NCI-H82 treated with DMSO at 0.1 percent for 48 hours (cell line): ENCODE results near the gene NTRK3.
"Not testable (repeated sequence)": the region's sequence is repeated elsewhere in the genome, so short reads cannot be mapped to it uniquely, and the experiment has no call there.

ENCODE experiments used
- DNase-seq: peaks from one replicate; lab custom pipeline; 2025; ENCODE audit not compliant: unreplicated experiment; lab: John Stamatoyannopoulos, UW

The NTRK3 gene

GRCh38 chr15:88080616-88081015 lies 175.9 kb downstream of the NTRK3 start:
- DNase-seq = no peak

GRCh38 chr15:88077296-88078020 lies 179.1 kb downstream of the NTRK3 start:
- no peak for DNase-seq

GRCh38 chr15:88076328-88076727 lies 180.2 kb downstream of the NTRK3 start:
- peak; percentile 76 for DNase-seq

GRCh38 chr15:88075102-88075501 lies 181.4 kb downstream of the NTRK3 start:
- no peak for DNase-seq

- DNase-seq = no peak
Measured at GRCh38 chr15:88074386-88074785, 182.2 kb downstream of the NTRK3 start.

GRCh38 chr15:88073391-88073691 lies 183.2 kb downstream of the NTRK3 start:
- DNase-seq = no peak

- DNase-seq = no peak
Measured at GRCh38 chr15:88072598-88073390, 183.7 kb downstream of the NTRK3 start.

- DNase-seq = not testable (repeated sequence)
Measured at GRCh38 chr15:88072133-88072532, 184.4 kb downstream of the NTRK3 start.

- DNase-seq = no peak
Measured at GRCh38 chr15:88071141-88071540, 185.4 kb downstream of the NTRK3 start.

GRCh38 chr15:88069561-88069960 lies 187.0 kb downstream of the NTRK3 start:
- no peak for DNase-seq

- DNase-seq = no peak
Measured at GRCh38 chr15:88067331-88067685, 189.2 kb downstream of the NTRK3 start.

- no peak for DNase-seq
Measured at GRCh38 chr15:88066636-88067330, 189.8 kb downstream of the NTRK3 start.

GRCh38 chr15:88061452-88061851 lies 195.1 kb downstream of the NTRK3 start:
- DNase-seq = no peak

GRCh38 chr15:88060383-88060782 lies 196.2 kb downstream of the NTRK3 start:
- DNase-seq = no peak

- DNase-seq = no peak
Measured at GRCh38 chr15:88057836-88058235, 198.7 kb downstream of the NTRK3 start.

GRCh38 chr15:88049506-88049905 lies 207.0 kb downstream of the NTRK3 start:
- no peak for DNase-seq

- no peak for DNase-seq
Measured at GRCh38 chr15:88048755-88049154, 207.8 kb downstream of the NTRK3 start.

- no peak for DNase-seq
Measured at GRCh38 chr15:88048237-88048636, 208.3 kb downstream of the NTRK3 start.

- DNase-seq = no peak
Measured at GRCh38 chr15:88046576-88047129, 209.9 kb downstream of the NTRK3 start.

- no peak for DNase-seq
Measured at GRCh38 chr15:88043396-88043795, 213.1 kb downstream of the NTRK3 start.

GRCh38 chr15:88042047-88042446 lies 214.5 kb downstream of the NTRK3 start:
- no peak for DNase-seq

GRCh38 chr15:88040516-88040915 lies 216.0 kb downstream of the NTRK3 start:
- no peak for DNase-seq
